ENCODE results near the gene EDARADD. TPM values are rescaled to one million over a fixed set of nuclear protein-coding genes. Genes with fewer than 3 reads are reported as not detected.

The EDARADD gene
- polyA plus RNA-seq, 1 donor (not counting 4 experiments of a cell fraction or from before 2014, with no cell fraction given): 12.3 TPM

- dilution Hi-C loops (cut with MboI; ENCODE audit: extremely low pct_ligation_motif_present, low sequenced_read_pairs): loop anchor here (10.0 kb wide), 1 partner anchor 360 kb away; no protein-coding TSS in a partner anchor
- FAIRE-seq (no peak), DNase-seq (ENCODE audit: low read depth, low spot score) (no peak)
- H3K27ac ChIP-seq (ENCODE audit: control insufficient read depth, insufficient read depth, low read length): no peak overlapping the region
- no peak overlapping the region for H3K4me3 ChIP-seq (ENCODE audit: control insufficient read depth in 2 of 3, extremely low read depth in 1 of 3, insufficient read depth in 2 of 3, low read depth in 1 of 3, low read length in 3 of 3)
- H3K4me1 ChIP-seq (ENCODE audit: control insufficient read depth, extremely low read depth, insufficient read depth, low read length): no peaks in the 10 kb centered on the region
- TF ChIP-seq EZH2 (IDR thresholded peaks at IDR 0.05; ENCODE audit: low read length) (no peak), CTCF (optimal IDR thresholded peaks at IDR 0.05 in 1 of 3, IDR thresholded peaks at IDR 0.05 in 1 of 3, conservative IDR thresholded peaks at IDR 0.05 in 1 of 3; ENCODE audit: extremely low read depth in 1 of 3, insufficient read depth in 2 of 3, low read length in 3 of 3) (no peak)
- no peaks in the 10 kb centered on the region for H3K36me3 ChIP-seq (ENCODE audit: control insufficient read depth in 2 of 2, extremely low read depth in 1 of 2, insufficient read depth in 2 of 2, low read length in 2 of 2)
- H2AFZ ChIP-seq (ENCODE audit: control insufficient read depth, low read length): no peak overlapping the region
- no peaks in the 10 kb centered on the region for H4K20me1 ChIP-seq (ENCODE audit: control insufficient read depth, extremely low read depth, insufficient read depth, low read length)
- H3K9ac ChIP-seq (ENCODE audit: control insufficient read depth, extremely low read depth, insufficient read depth, low read length): no peak overlapping the region
- no peaks in the 10 kb centered on the region for H3K79me2 ChIP-seq (ENCODE audit: control insufficient read depth, insufficient read depth, low read length)
- no peak overlapping the region for H3K4me2 ChIP-seq (ENCODE audit: control insufficient read depth, extremely low read depth, insufficient read depth, low read depth, low read length)
- H3K9me1 ChIP-seq (ENCODE audit: control insufficient read depth, extremely low read depth, insufficient read depth, low read length): no peaks in the 10 kb centered on the region
- H3K27me3 ChIP-seq (ENCODE audit: control insufficient read depth, extremely low read depth, insufficient read depth, low read length): no peaks in the 10 kb centered on the region
- H3K9me3 ChIP-seq (ENCODE audit: control insufficient read depth, low read depth, low read length): no peaks in the 10 kb centered on the region
Observed at GRCh38 chr1:236494586-236495466, 100.7 kb downstream of the EDARADD start.

GRCh38 chr1:236495467-236496112 is 101.5 kb downstream of the EDARADD start:
- H3K27ac ChIP-seq (ENCODE audit: control insufficient read depth, insufficient read depth, low read length): no peak overlapping the region
- no peak overlapping the region for H2AFZ ChIP-seq (ENCODE audit: control insufficient read depth, low read length)
- H3K27me3 ChIP-seq (ENCODE audit: control insufficient read depth, extremely low read depth, insufficient read depth, low read length): no peaks in the 10 kb centered on the region
- H3K4me1 ChIP-seq (ENCODE audit: control insufficient read depth, extremely low read depth, insufficient read depth, low read length): no peaks in the 10 kb centered on the region
- TF ChIP-seq EZH2 (IDR thresholded peaks at IDR 0.05; ENCODE audit: low read length) (no peak), CTCF (optimal IDR thresholded peaks at IDR 0.05 in 1 of 3, IDR thresholded peaks at IDR 0.05 in 1 of 3, conservative IDR thresholded peaks at IDR 0.05 in 1 of 3; ENCODE audit: extremely low read depth in 1 of 3, insufficient read depth in 2 of 3, low read length in 3 of 3) (no peak)
- no peaks in the 10 kb centered on the region for H3K79me2 ChIP-seq (ENCODE audit: control insufficient read depth, insufficient read depth, low read length)
- H3K9me3 ChIP-seq (ENCODE audit: control insufficient read depth, low read depth, low read length): no peaks in the 10 kb centered on the region
- no peak overlapping the region for H3K4me3 ChIP-seq (ENCODE audit: control insufficient read depth in 2 of 3, extremely low read depth in 1 of 3, insufficient read depth in 2 of 3, low read depth in 1 of 3, low read length in 3 of 3)
- DNase-seq (ENCODE audit: low read depth, low spot score) (no peak), FAIRE-seq (no peak)
- no peak overlapping the region for H3K9ac ChIP-seq (ENCODE audit: control insufficient read depth, extremely low read depth, insufficient read depth, low read length)
- no peaks in the 10 kb centered on the region for H3K9me1 ChIP-seq (ENCODE audit: control insufficient read depth, extremely low read depth, insufficient read depth, low read length)
- H3K36me3 ChIP-seq (ENCODE audit: control insufficient read depth in 2 of 2, extremely low read depth in 1 of 2, insufficient read depth in 2 of 2, low read length in 2 of 2): no peaks in the 10 kb centered on the region
- H4K20me1 ChIP-seq (ENCODE audit: control insufficient read depth, extremely low read depth, insufficient read depth, low read length): no peaks in the 10 kb centered on the region
- no peak overlapping the region for H3K4me2 ChIP-seq (ENCODE audit: control insufficient read depth, extremely low read depth, insufficient read depth, low read depth, low read length)
- dilution Hi-C loops (cut with MboI; ENCODE audit: extremely low pct_ligation_motif_present, low sequenced_read_pairs): loop anchor here (10.0 kb wide), 1 partner anchor 361 kb away; no protein-coding TSS in a partner anchor

All from keratinocyte (primary cell).